Measurements from ENCODE around the gene NSUN5. TPM values are rescaled to one million over a fixed set of nuclear protein-coding genes. Genes with fewer than 3 reads are reported as not detected.
"Not testable (repeated sequence)": the region's sequence is repeated elsewhere in the genome, so short reads cannot be mapped to it uniquely, and the experiment has no call there.

Gene NSUN5
- total RNA-seq, 1 experiment from 2014 or later: 51.6 TPM

DNA sequence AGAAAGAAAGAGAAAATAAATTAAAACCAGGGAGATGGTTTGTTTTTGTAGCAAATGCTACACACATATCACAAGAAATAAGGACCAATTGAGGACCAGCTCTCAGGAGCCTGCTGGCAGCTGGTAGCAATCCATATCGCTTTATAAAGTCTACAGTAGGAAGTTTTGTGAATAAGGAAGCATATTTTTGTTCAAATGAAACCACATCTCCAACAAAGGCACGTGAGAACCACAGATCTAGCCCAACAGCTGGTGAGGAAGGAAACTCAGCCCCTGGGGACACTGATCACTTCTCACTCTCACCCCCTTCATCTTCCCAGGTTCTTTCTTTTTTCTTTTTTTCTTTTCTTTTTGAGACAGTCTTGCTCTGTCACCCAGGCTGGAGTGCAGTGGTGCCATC lies 46.2 kb downstream of the NSUN5 start:
- not testable (repeated sequence) for H3F3A ChIP-seq (ENCODE audit: insufficient read depth, low read depth); H3K9me2 ChIP-seq (ENCODE audit: insufficient read depth); H3K79me2 ChIP-seq (ENCODE audit: low read depth)

More for the DNA sequence above, 46.2 kb downstream of the NSUN5 start:
- H3K36me3 ChIP-seq (ENCODE audit: low read depth); H3K4me3 ChIP-seq; POLR2A ChIA-PET (ENCODE audit: unreplicated experiment); H3K27ac ChIP-seq; DNase-seq; CTCF ChIA-PET; H2AFZ ChIP-seq; H4K20me1 ChIP-seq (ENCODE audit: insufficient read depth); intact Hi-C loops (cut with micrococcal nuclease; ENCODE audit: unreplicated experiment); H3K27me3 ChIP-seq (ENCODE audit: insufficient read depth, low read depth); H3K4me2 ChIP-seq; H3K4me1 ChIP-seq (replicated peaks; ENCODE audit: insufficient read depth); H3K9me3 ChIP-seq (ENCODE audit: insufficient read depth, low read depth); BruUV-seq (replicated peaks): not testable (repeated sequence)

Other genes starting within 250 kb of the NSUN5 start
- gene SPDYE9, start 222.8 kb downstream of the NSUN5 start, total RNA-seq (2021): not detected in 2 replicates
- gene TRIM50, start 19.3 kb upstream of the NSUN5 start, total RNA-seq (2021): not detected in 2 replicates
- not detected in 2 replicates for gene FKBP6, start 19.3 kb upstream of the NSUN5 start, total RNA-seq (2021)
- 0.92 and 1.3 TPM in 2 replicates for gene FZD9, start 125.0 kb upstream of the NSUN5 start, total RNA-seq (2021)
- gene BAZ1B, start 213.5 kb upstream of the NSUN5 start, total RNA-seq (2021): 73.6 and 88.4 TPM in 2 replicates
- 57.1 and 70.4 TPM in 2 replicates for gene BCL7B, start 248.9 kb upstream of the NSUN5 start, total RNA-seq (2021)